HG03460 (cell line): Measurements from ENCODE around the gene RSPO3.

ENCODE experiments used
- ATAC-seq: cut with Tn5 transposase; IDR thresholded peaks from one replicate; pipeline ENCODE4 v1.9.1; 2021; ENCODE audit not compliant: unreplicated experiment

Gene RSPO3

GRCh38 chr6:127160484-127160883, 42.0 kb downstream of the RSPO3 start:
- ATAC-seq: no peak

DNA sequence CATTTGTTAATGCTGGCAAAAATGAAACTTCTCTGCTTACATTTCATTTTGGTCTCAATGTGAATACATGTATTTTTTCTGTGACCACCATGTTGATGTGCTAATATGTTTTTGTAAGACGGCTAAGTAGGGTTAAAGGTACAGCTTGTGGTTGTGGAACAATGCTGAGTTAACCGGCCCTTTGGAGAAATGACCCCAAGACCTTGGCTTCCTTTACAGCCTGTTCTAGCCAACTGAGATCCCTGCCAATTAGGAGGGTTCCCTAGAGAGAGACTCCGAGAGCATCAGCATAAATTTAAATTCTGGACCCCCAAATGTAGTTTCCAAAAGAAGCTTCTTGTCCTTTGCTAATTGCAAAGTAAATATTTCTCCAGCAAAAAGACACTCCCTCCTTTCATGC, 44.4 kb downstream of the RSPO3 start:
- no peak for ATAC-seq

GRCh38 chr6:127164036-127164435, 45.6 kb downstream of the RSPO3 start:
- no peak for ATAC-seq

- ATAC-seq: no peak
Observed at GRCh38 chr6:127164565-127164964, 46.1 kb downstream of the RSPO3 start.

DNA sequence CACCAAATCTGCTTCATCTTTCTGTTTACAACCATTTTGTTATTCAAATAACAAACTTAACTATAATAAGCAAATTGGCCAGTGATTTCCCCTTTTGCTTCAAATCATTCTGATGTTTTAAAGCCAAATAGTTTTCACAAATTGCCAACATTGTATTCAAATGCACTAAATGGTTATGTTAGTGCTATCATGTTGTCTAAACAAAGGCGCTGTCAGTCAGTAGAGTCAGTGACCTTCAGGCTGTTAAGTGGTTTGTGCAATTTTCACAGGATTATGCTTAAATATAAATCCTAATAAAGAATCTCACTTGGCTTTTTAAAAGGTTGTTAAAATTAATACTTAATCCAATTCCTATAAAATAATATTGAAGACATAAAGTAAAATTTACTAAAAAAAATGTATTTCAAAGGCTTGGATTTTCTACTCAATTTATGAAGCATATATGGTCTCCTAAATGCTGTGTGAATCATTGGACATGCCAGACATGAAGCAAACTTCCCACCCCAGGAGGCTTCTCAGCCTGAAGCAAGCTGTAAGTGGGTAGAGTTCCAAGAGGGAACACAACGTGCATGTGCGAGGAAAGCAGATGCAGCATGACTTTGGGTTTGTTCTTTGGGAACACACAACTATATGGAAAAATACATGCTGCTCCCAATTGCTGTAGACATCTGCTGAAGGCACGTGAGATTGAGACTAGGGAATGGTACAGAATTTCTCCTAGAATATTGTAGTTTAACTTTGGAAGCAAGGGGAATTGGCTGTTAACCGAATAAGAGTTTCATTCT, 54.9 kb downstream of the RSPO3 start:
- no peak for ATAC-seq

- ATAC-seq: no peak
Observed at GRCh38 chr6:127176146-127176545, 57.7 kb downstream of the RSPO3 start.

- ATAC-seq: no peak
Observed at GRCh38 chr6:127177030-127177922, 58.8 kb downstream of the RSPO3 start.

DNA sequence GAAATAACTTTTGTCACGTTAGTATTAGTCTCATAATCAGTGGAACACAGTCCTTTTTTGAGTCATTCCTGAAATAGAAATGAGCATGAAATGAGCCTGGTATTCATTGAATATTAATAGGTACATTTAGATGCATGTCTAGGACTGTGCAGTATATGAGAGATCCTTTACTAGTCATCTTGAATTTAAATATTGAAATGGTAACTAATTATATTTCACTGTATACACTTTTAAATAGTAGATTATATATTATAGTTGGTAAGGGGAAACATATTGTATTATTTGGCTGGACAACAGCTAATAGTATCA, 59.4 kb downstream of the RSPO3 start:
- no peak for ATAC-seq

DNA sequence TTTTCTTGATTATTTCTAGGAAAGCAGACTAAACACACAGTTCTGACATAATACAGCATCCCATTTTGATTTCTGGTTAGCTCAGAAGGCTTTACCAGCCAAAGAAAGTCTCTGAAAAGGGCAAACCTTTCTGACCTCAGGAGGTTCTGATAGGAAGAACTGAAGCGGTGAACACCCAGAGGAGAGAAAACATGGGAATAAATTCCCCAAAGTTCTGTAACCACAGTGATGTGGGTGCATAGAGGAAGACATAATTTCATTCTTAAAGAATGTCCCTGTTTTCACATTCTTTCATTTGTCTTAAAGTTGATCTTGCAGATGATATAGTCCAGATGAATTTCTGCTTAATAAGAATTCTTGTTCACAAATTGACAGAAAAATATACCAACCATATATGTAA, 60.3 kb downstream of the RSPO3 start:
- ATAC-seq: no peak

- no peak for ATAC-seq
Observed at GRCh38 chr6:127180426-127180825, 62.0 kb downstream of the RSPO3 start.

DNA sequence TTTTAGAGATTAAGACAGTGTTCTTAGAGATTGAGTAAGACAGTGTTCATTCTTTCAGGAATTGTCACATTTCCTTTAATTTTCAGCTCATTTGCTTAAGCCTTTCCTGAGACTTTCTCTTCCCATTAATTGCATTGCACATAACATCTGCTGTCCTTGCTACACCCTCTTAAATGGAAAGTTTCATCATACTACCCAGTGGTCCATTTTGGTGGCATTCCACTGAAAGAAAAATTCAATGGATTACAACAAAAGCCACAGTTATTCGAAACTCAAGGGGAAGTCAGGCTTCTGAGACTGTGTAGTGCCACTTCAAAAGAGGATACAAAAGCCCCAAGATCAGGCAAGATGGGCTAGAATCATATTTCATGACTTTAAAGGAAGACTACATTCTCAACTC, 64.0 kb downstream of the RSPO3 start:
- ATAC-seq: no peak

GRCh38 chr6:127185437-127185995, 67.0 kb downstream of the RSPO3 start:
- ATAC-seq: no peak

DNA sequence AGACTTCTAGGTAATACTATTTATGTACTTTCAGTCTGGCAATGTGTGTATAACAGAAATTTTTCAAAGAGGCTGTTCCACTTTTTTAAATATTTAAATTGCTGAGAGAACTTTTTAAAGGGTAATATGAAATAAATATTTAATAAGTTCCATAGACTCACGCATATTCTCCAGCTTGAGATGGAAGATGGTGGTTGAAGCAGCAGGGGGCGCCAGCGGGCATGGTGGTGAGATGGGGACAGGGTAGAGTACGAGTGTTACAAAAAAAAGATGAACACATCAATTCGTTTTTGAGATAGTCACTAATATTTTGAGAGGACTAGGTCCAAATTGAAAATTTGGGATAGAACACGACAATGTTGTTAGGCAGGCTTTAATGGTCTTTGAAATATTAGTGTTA, 68.4 kb downstream of the RSPO3 start:
- peak; percentile 79 for ATAC-seq

DNA sequence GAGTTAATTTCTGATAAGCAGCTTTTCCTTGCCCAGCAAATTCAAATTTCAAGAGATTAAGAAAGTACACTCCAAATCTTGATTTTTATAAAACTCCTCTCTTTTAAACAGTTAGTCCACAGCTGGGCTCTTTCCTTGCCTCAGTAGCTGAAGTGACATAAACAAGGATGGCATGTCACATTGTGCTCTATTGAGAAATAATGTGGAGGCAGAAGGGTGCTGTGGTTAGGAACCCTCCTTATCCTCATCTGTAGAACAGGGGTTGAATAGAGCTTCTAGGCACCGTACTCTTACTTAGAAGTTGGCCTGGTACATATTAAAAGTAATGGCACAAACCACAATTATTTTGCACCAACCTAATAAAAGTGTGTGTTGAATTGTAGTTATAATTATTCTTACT, 70.3 kb downstream of the RSPO3 start:
- ATAC-seq: no peak

DNA sequence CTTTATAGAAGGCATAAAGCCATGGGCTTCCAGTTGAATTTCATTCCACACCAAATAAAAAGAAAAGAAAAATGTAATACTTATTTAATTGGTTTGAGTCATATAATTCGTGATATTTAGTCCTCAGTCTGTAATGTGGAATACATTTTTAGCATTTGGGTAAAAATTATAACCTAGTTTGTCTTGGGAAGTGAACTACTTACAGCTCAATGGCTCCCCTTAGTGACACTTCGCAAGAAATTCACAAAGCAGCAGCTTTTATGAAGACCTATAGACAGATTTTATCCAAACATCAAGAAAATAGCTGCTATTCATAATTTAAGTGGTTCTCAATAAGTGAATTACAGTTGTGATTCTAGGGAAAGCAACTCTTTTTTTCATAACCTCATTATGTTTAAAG, 72.1 kb downstream of the RSPO3 start:
- no peak for ATAC-seq

DNA sequence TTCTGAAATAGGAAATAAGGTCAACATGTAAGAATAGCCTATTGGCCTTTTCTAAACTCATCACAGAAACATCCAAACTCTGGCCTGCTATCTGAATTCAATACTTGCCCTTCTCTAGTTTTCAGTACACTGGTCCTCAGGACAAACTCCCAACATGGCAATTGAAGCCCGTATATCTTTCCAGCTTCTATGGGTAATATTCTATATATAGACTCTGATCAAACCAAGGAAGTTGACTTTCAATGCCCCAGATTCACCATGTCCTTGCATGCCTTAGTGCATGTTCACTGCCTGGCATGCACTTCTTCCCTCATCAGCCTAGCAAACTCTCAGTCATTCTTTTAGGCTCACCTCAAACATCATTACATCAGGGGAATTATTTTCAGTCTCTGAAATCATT, 73.2 kb downstream of the RSPO3 start:
- no peak for ATAC-seq

DNA sequence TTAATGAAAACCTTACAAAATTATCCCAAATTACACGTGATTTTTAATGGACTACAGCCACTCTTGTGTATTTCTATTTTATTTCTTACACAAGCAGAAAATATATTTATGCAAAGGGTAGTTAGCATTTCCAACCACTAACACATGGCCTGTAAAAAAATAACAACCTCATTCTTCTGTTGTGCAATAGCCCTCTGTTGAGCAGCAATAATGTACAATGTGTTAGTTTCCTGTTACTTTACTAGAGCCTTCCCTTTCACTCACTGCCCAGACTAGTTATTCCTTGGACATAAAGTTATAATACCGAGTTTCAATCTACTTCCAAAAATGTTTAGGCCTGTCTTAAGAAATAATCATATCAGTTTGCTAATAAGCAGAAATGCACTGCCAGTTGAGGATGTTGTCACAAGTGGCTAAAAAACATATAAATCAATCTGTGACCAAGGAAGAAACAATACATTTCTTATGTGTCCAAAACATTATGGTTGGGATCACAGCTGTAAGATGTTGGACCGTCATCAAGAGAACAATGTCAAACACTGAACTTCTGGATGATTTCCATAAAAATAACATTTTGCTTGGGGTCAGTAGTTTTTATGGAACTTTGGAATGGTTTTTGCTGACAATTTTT, 74.6 kb downstream of the RSPO3 start:
- no peak for ATAC-seq

DNA sequence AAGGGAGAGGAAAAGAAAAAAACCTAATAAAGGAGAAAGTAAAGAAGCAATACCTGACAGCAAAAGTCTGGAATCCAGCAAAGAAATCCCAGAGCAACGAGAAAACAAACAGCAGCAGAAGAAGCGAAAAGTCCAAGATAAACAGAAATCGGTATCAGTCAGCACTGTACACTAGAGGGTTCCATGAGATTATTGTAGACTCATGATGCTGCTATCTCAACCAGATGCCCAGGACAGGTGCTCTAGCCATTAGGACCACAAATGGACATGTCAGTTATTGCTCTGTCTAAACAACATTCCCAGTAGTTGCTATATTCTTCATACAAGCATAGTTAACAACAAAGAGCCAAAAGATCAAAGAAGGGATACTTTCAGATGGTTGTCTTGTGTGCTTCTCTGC, 77.4 kb downstream of the RSPO3 start:
- no peak for ATAC-seq

DNA sequence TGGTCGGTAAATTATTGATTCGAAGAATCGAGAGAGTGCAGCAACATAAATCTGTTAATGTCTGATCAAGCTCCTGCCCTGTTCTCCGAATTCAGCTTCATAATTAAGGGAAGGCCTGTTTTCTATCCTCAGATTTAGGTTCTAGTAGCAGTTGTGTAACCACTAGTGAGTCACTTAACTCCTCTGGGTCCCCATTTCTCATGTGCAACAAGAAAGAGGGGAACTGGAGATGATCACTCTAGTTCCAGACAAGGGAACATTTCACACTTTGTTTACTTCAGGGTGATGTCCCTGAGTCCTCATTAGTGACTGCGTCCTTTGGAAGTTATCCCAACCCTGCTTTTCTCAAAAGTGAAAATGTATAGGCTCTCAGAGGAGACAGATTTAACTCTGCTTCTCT, 80.1 kb downstream of the RSPO3 start:
- no peak for ATAC-seq

DNA sequence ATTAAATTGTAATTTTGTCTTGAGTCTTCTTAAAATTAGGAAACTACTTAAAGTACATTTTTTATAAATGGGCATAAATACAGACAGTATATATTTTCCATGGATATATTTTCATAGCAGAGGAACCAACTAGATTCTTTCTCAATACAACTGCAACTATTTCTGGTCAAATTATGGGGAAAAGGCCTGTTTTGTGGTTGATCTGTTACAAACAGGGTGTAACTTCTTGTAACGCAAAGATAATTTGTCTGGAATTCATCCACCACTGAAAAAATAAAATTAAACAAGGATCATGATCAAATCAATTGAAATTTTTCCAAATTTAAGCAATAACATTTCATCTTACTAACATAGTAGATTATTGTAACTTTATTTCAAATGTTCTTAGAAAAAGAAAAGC, 81.0 kb downstream of the RSPO3 start:
- no peak for ATAC-seq

DNA sequence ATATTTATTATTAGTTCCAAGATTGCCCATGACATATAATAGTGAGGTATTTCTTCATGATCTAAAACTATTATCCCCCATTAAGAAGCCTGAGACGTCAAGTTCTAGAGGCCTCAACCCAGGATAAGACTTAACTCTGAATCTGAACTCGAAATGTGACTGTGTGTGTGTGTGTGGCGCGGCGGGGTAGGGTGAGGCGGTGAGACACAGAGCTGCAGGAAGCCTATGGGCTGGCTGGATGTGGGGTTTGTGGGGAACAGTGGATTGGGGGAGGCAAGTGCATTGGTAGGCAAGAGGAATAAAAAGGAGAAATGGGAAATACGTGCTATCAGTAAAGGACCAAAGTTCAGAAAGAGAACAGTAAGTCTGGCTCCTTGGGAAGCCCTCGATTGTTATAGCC, 81.6 kb downstream of the RSPO3 start:
- ATAC-seq: no peak

DNA sequence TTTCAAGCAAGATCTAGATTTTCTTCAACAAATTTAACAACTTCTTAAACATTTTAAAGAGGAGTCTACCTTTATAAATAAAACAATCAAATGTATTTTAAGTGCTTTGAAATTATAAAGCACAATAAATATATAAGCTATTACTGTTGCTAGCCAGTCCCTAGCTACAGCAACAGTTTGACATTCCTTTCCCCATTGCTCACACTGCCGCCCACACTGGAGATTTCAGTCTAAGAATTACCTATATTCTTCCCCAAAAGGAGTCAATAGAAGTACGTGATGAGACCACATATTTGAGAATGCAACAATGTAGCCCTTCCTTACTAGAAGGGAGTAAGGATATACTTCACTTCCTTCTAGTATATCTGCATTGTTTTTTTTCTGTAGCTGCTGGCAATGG, 82.8 kb downstream of the RSPO3 start:
- ATAC-seq: no peak
